ENCODE measurements around the gene DAO. TPM values are rescaled to one million over a fixed set of nuclear protein-coding genes. Genes with fewer than 3 reads are reported as not detected.

The DAO gene
- total RNA-seq, result not detected in 2 replicates

DNA sequence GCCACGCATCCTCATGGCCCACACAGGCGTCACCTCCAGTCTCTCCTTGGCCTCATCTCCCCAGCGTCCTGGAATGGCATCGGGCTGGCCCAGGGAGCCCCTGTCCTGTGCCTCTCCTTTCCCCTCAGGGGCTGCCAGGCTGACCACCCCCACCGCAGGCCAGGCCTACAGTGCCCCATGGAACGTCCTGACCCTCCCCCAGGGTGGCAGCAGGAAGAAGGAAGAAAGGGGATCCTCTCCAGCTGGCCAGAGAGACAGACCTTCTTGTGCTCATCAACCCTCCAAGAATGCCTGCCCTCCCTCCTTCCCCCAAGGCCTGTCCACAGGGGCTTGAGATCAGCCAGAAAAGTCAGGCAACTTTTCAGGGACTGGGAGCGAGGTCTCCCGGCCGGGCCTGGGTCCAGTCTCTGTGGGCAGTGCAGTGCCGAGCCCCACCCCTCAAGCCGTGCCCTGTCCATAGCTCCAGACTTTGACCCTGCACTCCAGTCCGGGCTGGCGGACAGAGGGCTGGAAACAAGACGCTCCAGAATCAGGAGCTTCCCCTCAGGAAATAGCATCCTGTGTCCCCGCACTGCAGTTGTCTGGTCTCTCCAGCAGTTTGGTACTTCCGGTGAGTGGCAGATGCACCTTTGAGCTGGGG, at the start of gene DAO:
Gene DAO (plus strand): TSS at position 478 of the 640 bp plus-strand sequence. CDS start 4,915 bp downstream, outside the sequence.

Other genes with a start within 250 kb of the DAO start
- 0.74 and 2.4 TPM in 2 replicates for gene SELPLG, start 246.2 kb upstream of the DAO start, total RNA-seq
- gene CORO1C, start 148.6 kb upstream of the DAO start, total RNA-seq, result 162 and 223 TPM in 2 replicates
- gene SSH1, start 22.5 kb upstream of the DAO start, total RNA-seq, result 11.7 and 12.8 TPM in 2 replicates
- gene SVOP, start 141.0 kb downstream of the DAO start, total RNA-seq, result not detected in 2 replicates
- gene USP30, start 172.5 kb downstream of the DAO start, total RNA-seq, result 10.1 and 11.0 TPM in 2 replicates
- gene ALKBH2, start 213.4 kb downstream of the DAO start, total RNA-seq, result 20.2 and 24.8 TPM in 2 replicates
- gene UNG, start 217.5 kb downstream of the DAO start, total RNA-seq, result 78.5 and 80.0 TPM in 2 replicates
- 1.7 and 2.5 TPM in 2 replicates for gene ACACB, start 236.5 kb downstream of the DAO start, total RNA-seq